Keratinocyte (primary cell): ENCODE data around the gene SIGLEC7. TPM values are rescaled to one million over a fixed set of nuclear protein-coding genes. Genes with fewer than 3 reads are reported as not detected.

ENCODE experiments used
- DNase-seq: peaks from one replicate; pipeline ENCODE4 v3.0.0-alpha.2; 2011; ENCODE audit warnings: low read depth, missing footprints, low spot score
- FAIRE-seq: peaks from 2 replicates; lab custom pipeline; 2011; peaks lifted over from hg19 to GRCh38; lab: Jason Lieb, UNC
- H2AFZ ChIP-seq: 2 replicates; pipeline ENCODE4 v1.6.0; 2012; ENCODE audit warnings: low read length, control low read depth, inconsistent platforms; ENCODE audit not compliant: control insufficient read depth
- H3K27ac ChIP-seq: 2 replicates; pipeline ENCODE4 v1.5.1; 2011; ENCODE audit warnings: low read length; ENCODE audit not compliant: control insufficient read depth, insufficient read depth
- H3K27me3 ChIP-seq: 3 replicates; pipeline ENCODE4 v1.6.0; 2011; ENCODE audit warnings: low read length; ENCODE audit not compliant: control insufficient read depth, insufficient read depth; ENCODE audit errors: extremely low read depth
- H3K36me3 ChIP-seq, 2 experiments: 2 replicates in 1 of 2; 3 replicates in 1 of 2; pipeline ENCODE4 v1.5.1; 2011; ENCODE audit warnings: low read length in 2 of 2, mild to moderate bottlenecking in 1 of 2; ENCODE audit not compliant: control insufficient read depth in 2 of 2, insufficient read depth in 2 of 2; ENCODE audit errors: extremely low read depth in 1 of 2
- H3K4me1 ChIP-seq: 3 replicates; pipeline ENCODE4 v1.5.1; 2011; ENCODE audit warnings: low read length; ENCODE audit not compliant: control insufficient read depth, insufficient read depth; ENCODE audit errors: extremely low read depth
- H3K4me2 ChIP-seq: 3 replicates; pipeline ENCODE4 v1.6.0; 2011; ENCODE audit warnings: low read depth, low read length; ENCODE audit not compliant: control insufficient read depth, insufficient read depth; ENCODE audit errors: extremely low read depth
- H3K4me3 ChIP-seq, 3 experiments: fragments of 200-600 bp in 1 of 3; sonication (generic) in 1 of 3; 2 replicates in 2 of 3; 3 replicates in 1 of 3; pipeline ENCODE4 v1.5.1; 2011 to 2016; ENCODE audit warnings: low read length in 3 of 3, mild to moderate bottlenecking in 3 of 3, control low read depth in 2 of 3, inconsistent platforms in 1 of 3, low read depth in 1 of 3, mixed read lengths in 1 of 3, mixed run types in 1 of 3, moderate library complexity in 1 of 3; ENCODE audit not compliant: control insufficient read depth in 2 of 3, insufficient read depth in 2 of 3; ENCODE audit errors: extremely low read depth in 1 of 3
- H3K79me2 ChIP-seq: 2 replicates; pipeline ENCODE4 v1.6.0; 2012; ENCODE audit warnings: low read length; ENCODE audit not compliant: control insufficient read depth, insufficient read depth
- H3K9ac ChIP-seq: 3 replicates; pipeline ENCODE4 v1.6.0; 2011; ENCODE audit warnings: low read length; ENCODE audit not compliant: control insufficient read depth, insufficient read depth; ENCODE audit errors: extremely low read depth
- H3K9me1 ChIP-seq: 3 replicates; pipeline ENCODE4 v1.6.0; 2011; ENCODE audit warnings: low read length; ENCODE audit not compliant: control insufficient read depth, insufficient read depth; ENCODE audit errors: extremely low read depth
- H3K9me3 ChIP-seq: 2 replicates; pipeline ENCODE4 v1.5.1; 2012; ENCODE audit warnings: low read depth, low read length; ENCODE audit not compliant: control insufficient read depth
- H4K20me1 ChIP-seq: 3 replicates; pipeline ENCODE4 v1.6.0; 2011; ENCODE audit warnings: low read length; ENCODE audit not compliant: control insufficient read depth, insufficient read depth; ENCODE audit errors: extremely low read depth
- CTCF ChIP-seq, 3 experiments: IDR thresholded peaks in 1 of 3; conservative IDR thresholded peaks in 1 of 3; optimal IDR thresholded peaks in 1 of 3; 2 replicates in 2 of 3; 3 replicates in 1 of 3; pipeline versions ENCODE3 to v1.5.1; 2011; ENCODE audit warnings: low read length in 3 of 3, mild to moderate bottlenecking in 3 of 3, moderate library complexity in 2 of 3, control low read depth in 1 of 3, inconsistent platforms in 1 of 3; ENCODE audit not compliant: insufficient read depth in 2 of 3; ENCODE audit errors: extremely low read depth in 1 of 3
- EZH2 ChIP-seq: IDR thresholded peaks from one replicate; pipeline ENCODE4 v1.6.1; 2012; ENCODE audit warnings: inconsistent platforms, mild to moderate bottlenecking, low read length, moderate library complexity
- dilution Hi-C: fragments of 300-500 bp; cut with MboI; formaldehyde crosslinking; loops from one replicate; pipeline ENCODE4 v1.7.0; 2020; ENCODE audit warnings: low sequenced_read_pairs; ENCODE audit not compliant: extremely low pct_ligation_motif_present
- polyA plus RNA-seq, 5 experiments: library from polyadenylated mRNA; depleted of rRNA in 3 of 5; stranded (reverse) in 3 of 5; stranded (forward) in 1 of 5; unstranded in 1 of 5; fragments of >200 nt; gene quantifications; 1 replicate in 1 of 5; 2 replicates in 3 of 5; 3 replicates in 1 of 5; pipeline versions ENCODE4 v1.2.1 to v1.2.3, GENCODE V29; 2011 to 2012; ENCODE audit warnings: missing spikeins in 2 of 5, low read depth in 1 of 5, low replicate concordance in 1 of 5

Gene SIGLEC7
- polyA plus RNA-seq, 1 donor (not counting 4 experiments of a cell fraction or from before 2014, with no cell fraction given) = not detected

DNA sequence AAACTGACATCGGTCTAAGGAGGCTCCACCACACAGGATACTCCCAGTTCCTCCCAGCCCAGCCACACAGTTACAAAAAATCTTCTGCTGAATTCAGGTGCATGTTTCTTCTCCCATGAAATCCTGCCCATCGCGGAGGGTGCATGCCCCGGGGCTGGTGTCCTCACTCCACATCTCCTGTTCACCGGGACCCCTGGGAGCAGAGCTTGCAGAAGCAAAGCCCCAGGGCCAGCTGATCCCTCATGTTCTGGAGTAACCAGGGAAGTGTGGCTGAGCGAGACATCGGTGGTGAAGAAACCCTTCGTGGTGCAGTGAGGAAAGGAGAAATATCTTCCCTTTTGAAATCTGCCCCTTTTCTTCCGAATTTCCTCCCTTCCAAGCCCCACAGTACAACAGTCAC is 18.3 kb upstream of the SIGLEC7 start:
- TF ChIP-seq CTCF (optimal IDR thresholded peaks at IDR 0.05 in 1 of 3, IDR thresholded peaks at IDR 0.05 in 1 of 3, conservative IDR thresholded peaks at IDR 0.05 in 1 of 3; ENCODE audit: extremely low read depth in 1 of 3, insufficient read depth in 2 of 3, low read length in 3 of 3) (no peak), EZH2 (no peak)
- H3K9me1 ChIP-seq = no peaks in the 10 kb centered on the region
- H3K4me1 ChIP-seq = no peaks in the 10 kb centered on the region
- H3K27ac ChIP-seq = no peak overlapping the region
- no peak overlapping the region for H3K4me2 ChIP-seq
- H3K27me3 ChIP-seq = no peaks in the 10 kb centered on the region
- DNase-seq (no peak), FAIRE-seq (no peak)
- no peaks in the 10 kb centered on the region for H3K79me2 ChIP-seq
- no peaks in the 10 kb centered on the region for H3K36me3 ChIP-seq
- H4K20me1 ChIP-seq = no peaks in the 10 kb centered on the region
- no peak overlapping the region for H3K4me3 ChIP-seq
- H2AFZ ChIP-seq = no peak overlapping the region
- no peaks in the 10 kb centered on the region for H3K9me3 ChIP-seq
- no peak overlapping the region for H3K9ac ChIP-seq
- dilution Hi-C loops = no loop called here

- Histone ChIP-seq H3K36me3 (no peaks in the 10 kb centered on the region), H3K4me1 (no peaks in the 10 kb centered on the region), H4K20me1 (no peaks in the 10 kb centered on the region), H3K4me2 (no peak overlapping the region), H3K4me3 (no peak overlapping the region), H3K79me2 (no peaks in the 10 kb centered on the region), H3K27ac (no peak overlapping the region), H3K9me3 (no peaks in the 10 kb centered on the region), H2AFZ (no peak overlapping the region), H3K9me1 (no peaks in the 10 kb centered on the region), H3K27me3 (no peaks in the 10 kb centered on the region), H3K9ac (no peak overlapping the region)
- FAIRE-seq (no peak), DNase-seq (no peak)
- no peak for TF ChIP-seq EZH2
- TF ChIP-seq CTCF (optimal IDR thresholded peaks at IDR 0.05 in 1 of 3, IDR thresholded peaks at IDR 0.05 in 1 of 3, conservative IDR thresholded peaks at IDR 0.05 in 1 of 3; ENCODE audit: extremely low read depth in 1 of 3, insufficient read depth in 2 of 3, low read length in 3 of 3) = no peak
- dilution Hi-C loops = no loop called here
Observed at GRCh38 chr19:51124216-51124615, 17.9 kb upstream of the SIGLEC7 start.
